ENCODE measurements around the gene SYT15. TPM values are rescaled to one million over a fixed set of nuclear protein-coding genes. Genes with fewer than 3 reads are reported as not detected.

SYT15 gene
- total RNA-seq, 4 donors from 2014 or later: 4.2 to 11.0 (median 6.9) TPM

DNA sequence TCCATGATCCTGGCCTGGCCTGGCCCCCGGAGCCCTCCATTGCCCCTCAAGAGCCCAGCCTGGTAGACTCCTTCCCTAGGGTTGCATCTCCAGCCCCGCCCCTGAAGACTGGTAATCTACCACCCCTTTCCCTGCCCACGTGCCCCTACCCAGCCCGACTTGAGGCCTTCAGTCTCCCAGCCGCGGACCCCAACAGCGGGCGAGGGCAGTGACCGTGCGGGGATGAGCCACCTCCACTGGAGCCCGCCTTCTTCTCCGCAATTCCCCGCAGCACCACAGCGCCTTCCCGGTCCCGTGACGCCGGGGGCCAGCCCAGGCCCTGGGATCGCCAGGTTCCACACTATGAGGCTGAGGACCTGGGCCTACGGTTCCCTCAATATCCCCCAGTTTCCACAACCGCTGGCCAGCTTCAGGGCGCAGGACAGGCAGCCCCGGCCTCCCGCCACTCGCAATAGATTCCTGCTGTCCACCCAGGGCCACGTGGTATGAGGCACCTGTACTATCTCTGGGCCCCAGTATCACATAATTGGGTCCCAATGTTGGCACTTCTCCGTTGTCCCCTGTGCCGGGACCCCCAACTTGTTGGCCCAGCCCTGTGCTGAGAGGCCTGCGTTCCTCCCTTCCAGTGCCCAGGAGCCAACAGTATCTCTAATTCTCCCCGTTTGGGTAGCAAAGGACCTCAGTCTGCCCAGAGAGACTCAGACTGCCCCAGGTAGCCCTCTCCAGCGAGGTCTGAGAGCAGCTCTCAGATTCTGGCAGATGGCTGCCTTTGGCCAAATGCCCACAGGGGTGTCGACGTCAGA, 21.4 kb upstream of the SYT15 start:
- H3K27ac ChIP-seq: no peak overlapping the region
- DNase-seq (ENCODE audit: low spot score in 2 of 2): peak; percentile 4 to 14
- H3K4me1 ChIP-seq: peaks cover 0 to 16% (median 8%) of the 10 kb centered on the region in 4 donors
- 87 to 91% methylated on average over 33 of the region's 33 CpGs for whole genome bisulfite sequencing, 2 donors
- no peaks in the 10 kb centered on the region for H3K9me3 ChIP-seq
- no peak for TF ChIP-seq EP300 (IDR thresholded peaks at IDR 0.05)
- no peak for TF ChIP-seq POLR2A (IDR thresholded peaks at IDR 0.05)
- TF ChIP-seq, protein P1, sequence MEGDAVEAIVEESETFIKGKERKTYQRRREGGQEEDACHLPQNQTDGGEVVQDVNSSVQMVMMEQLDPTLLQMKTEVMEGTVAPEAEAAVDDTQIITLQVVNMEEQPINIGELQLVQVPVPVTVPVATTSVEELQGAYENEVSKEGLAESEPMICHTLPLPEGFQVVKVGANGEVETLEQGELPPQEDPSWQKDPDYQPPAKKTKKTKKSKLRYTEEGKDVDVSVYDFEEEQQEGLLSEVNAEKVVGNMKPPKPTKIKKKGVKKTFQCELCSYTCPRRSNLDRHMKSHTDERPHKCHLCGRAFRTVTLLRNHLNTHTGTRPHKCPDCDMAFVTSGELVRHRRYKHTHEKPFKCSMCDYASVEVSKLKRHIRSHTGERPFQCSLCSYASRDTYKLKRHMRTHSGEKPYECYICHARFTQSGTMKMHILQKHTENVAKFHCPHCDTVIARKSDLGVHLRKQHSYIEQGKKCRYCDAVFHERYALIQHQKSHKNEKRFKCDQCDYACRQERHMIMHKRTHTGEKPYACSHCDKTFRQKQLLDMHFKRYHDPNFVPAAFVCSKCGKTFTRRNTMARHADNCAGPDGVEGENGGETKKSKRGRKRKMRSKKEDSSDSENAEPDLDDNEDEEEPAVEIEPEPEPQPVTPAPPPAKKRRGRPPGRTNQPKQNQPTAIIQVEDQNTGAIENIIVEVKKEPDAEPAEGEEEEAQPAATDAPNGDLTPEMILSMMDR (IDR thresholded peaks at IDR 0.05): no peak
- H3K4me3 ChIP-seq: peak overlapping the region in 1 of 4 donors; percentile 24
- no peaks in the 10 kb centered on the region for H3K36me3 ChIP-seq
- peaks cover 0 to 69% of the 10 kb centered on the region in 2 donors for H3K27me3 ChIP-seq

DNA sequence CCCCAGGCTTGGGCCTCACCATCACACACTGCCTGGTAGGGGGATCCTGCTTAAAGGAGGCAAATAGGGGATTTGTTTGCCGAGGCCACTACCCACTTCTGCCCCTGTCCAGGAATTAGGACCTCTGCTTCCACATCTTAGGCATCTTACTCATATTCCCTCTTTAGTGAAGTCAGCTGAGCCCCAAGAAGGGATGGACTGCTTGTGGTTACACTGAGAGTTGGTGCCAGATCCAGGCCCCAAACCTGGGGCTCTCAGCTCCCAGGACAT, 20.9 kb upstream of the SYT15 start:
- 36 to 56% methylated on average over 1 of the region's 1 CpG for WGBS, 2 donors
- no peak for TF ChIP-seq POLR2A (IDR thresholded peaks at IDR 0.05)
- no peak for TF ChIP-seq EP300 (IDR thresholded peaks at IDR 0.05)
- H3K27ac ChIP-seq: no peak overlapping the region
- no peaks in the 10 kb centered on the region for H3K9me3 ChIP-seq
- no peak overlapping the region for H3K4me3 ChIP-seq
- peaks cover 0 to 16% (median 8%) of the 10 kb centered on the region in 4 donors for H3K4me1 ChIP-seq
- DNase-seq (ENCODE audit: low spot score in 2 of 2): no peak
- no peaks in the 10 kb centered on the region for H3K36me3 ChIP-seq
- peaks cover 0 to 66% of the 10 kb centered on the region in 2 donors for H3K27me3 ChIP-seq

DNA sequence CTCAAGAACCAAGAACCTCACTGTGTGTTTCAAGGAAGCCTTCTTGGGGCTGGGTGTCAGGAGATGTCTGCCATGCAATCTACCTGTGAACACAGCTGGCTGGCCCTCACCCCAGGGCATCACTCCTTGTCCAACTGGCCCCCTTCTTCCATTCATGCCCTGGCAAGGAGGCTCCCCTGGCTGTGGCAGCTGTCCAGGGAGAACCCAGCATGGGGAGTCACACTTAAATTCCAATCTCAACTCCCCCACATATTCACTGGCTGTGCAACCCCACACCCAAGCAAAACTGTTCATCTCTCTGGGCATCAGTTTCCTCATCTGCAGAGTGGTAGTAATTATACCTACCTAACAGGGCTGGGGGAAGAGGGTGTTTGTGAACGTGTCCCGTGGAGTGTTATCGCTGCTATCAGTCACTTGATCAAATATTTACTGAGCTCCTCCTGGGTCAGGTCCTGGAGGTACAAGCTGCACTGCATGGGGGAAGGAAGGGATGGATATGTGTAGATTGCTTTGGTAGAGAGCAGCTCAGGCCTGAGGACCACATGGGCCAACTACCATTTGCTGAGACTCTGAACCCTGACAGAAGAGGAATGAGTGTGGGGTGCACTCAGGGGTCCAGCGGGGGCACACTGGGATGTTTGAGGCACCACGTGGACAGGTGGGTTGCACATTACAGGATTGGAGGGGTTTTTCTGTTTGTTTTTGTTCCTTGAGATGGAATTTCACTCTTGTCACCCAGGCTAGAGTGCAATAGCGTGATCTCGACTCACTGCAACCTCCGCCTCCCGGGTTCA, 20.3 kb upstream of the SYT15 start:
- Histone ChIP-seq H3K9me3 (no peaks in the 10 kb centered on the region), H3K27me3 (peaks cover 0 to 61% of the 10 kb centered on the region in 2 donors), H3K4me1 (peaks cover 0 to 16% (median 8%) of the 10 kb centered on the region in 4 donors), H3K4me3 (no peak overlapping the region), H3K27ac (no peak overlapping the region), H3K36me3 (no peaks in the 10 kb centered on the region)
- TF ChIP-seq EP300 (IDR thresholded peaks at IDR 0.05): no peak
- WGBS, 2 donors: 87% methylated on average over 9 of the region's 9 CpGs
- no peak for DNase-seq (ENCODE audit: low spot score in 2 of 2)

DNA sequence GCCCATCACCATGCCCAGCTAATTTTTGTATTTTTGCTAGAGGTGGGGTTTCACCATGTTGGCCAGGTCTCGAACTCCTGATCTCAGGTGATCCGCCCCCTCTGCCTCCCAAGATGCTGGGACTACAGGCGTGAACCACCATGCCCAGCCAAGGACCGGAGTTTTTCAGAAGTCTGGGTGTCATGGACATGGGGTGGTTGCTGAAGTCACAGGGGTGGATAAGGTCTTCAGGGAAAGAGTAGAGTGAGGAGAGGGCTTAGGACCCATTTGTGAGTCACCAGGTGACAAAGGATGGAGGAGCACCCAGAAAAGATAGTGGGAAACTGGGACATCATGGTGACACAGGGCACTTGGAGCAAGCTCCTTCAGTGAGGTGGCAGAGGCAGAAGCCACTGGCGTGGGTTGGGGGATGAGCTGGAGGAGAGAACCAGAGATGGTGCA, 19.7 kb upstream of the SYT15 start:
- no peak for TF ChIP-seq POLR2A (IDR thresholded peaks at IDR 0.05)
- no peak for TF ChIP-seq EP300 (IDR thresholded peaks at IDR 0.05)
- TF ChIP-seq, protein P1 (IDR thresholded peaks at IDR 0.05): no peak
- Histone ChIP-seq H3K27ac (no peak overlapping the region), H3K27me3 (peaks cover 0 to 55% of the 10 kb centered on the region in 2 donors), H3K4me1 (peaks cover 0 to 16% (median 8%) of the 10 kb centered on the region in 4 donors), H3K4me3 (no peak overlapping the region), H3K9me3 (no peaks in the 10 kb centered on the region), H3K36me3 (no peaks in the 10 kb centered on the region)
- WGBS, 2 donors: 95 to 97% methylated on average over 5 of the region's 5 CpGs
- no peak for DNase-seq (ENCODE audit: low spot score in 2 of 2)

DNA sequence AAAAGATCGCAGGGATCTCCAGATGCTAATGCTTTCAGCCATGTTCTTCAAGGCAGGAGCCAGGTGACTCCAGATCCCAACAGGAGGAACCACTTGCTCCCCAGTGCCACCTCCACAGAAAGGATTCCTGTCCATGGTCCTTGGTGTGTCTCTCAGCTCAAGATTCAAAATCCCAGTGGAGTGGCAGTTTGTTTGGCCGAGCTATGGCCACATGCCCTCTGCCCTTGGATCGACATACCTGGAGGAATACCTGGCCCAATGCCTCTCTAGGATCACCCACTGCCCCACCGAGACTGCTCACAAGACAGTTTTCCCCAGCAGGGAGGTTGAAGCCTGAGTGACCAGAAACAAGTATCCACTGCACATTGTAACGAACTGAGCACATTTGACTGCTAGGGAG, 18.5 kb upstream of the SYT15 start:
- 72 to 74% methylated on average over 5 of the region's 5 CpGs for WGBS, 2 donors
- TF ChIP-seq EP300 (IDR thresholded peaks at IDR 0.05) (no peak), POLR2A (IDR thresholded peaks at IDR 0.05) (no peak)
- TF ChIP-seq, protein P1 (IDR thresholded peaks at IDR 0.05): no peak
- no peak for DNase-seq (ENCODE audit: low spot score in 2 of 2)

DNA sequence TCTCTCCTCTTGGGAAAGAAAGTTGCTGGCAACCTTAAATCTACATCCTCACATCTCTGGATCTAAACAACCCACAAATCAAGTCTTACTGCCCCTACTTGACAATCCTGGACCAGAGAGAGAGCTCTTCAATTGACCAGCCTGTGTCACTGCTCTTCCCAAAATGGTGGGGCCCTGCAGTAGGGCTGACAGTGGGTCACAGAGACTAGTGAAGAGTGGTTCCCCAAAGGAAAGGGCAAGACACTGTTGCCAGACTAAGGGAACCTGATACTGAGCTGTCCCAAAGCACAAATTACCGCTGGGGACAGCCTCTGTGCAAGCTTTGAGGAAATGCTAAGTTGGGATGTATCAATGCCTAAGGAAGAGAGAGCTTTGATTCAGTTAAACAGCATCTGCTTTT, 18.0 kb upstream of the SYT15 start:
- Histone ChIP-seq H3K36me3 (no peaks in the 10 kb centered on the region), H3K27ac (no peak overlapping the region), H3K9me3 (no peaks in the 10 kb centered on the region), H3K4me3 (no peak overlapping the region), H3K4me1 (peaks cover 0 to 11% (median 4%) of the 10 kb centered on the region in 4 donors), H3K27me3 (peaks cover 0 to 38% of the 10 kb centered on the region in 2 donors)
- WGBS, 2 donors: 37 to 59% methylated on average over 1 of the region's 1 CpG
- TF ChIP-seq EP300 (IDR thresholded peaks at IDR 0.05): no peak
- TF ChIP-seq, protein P1 (IDR thresholded peaks at IDR 0.05): no peak
- TF ChIP-seq POLR2A (IDR thresholded peaks at IDR 0.05): no peak
- no peak for DNase-seq (ENCODE audit: low spot score in 2 of 2)

More for the DNA sequence above, 18.5 kb upstream of the SYT15 start:
- Histone ChIP-seq H3K27ac (no peak overlapping the region), H3K36me3 (no peaks in the 10 kb centered on the region), H3K4me3 (no peak overlapping the region), H3K9me3 (no peaks in the 10 kb centered on the region), H3K4me1 (peaks cover 0 to 16% (median 8%) of the 10 kb centered on the region in 4 donors), H3K27me3 (peaks cover 0 to 44% of the 10 kb centered on the region in 2 donors)

Data from tibial nerve (tissue), 4 donors.